Choroid plexus epithelial cell (primary cell): ENCODE data around the gene SLC25A44.

Experiments used
- DNase-seq: peaks from one replicate; pipeline ENCODE4 v3.0.0-alpha.2; 2010; ENCODE audit warnings: low read depth
- H3K4me3 ChIP-seq: 2 replicates; pipeline ENCODE4 v1.5.1; 2011; ENCODE audit warnings: low read depth, mild to moderate bottlenecking, control low read depth, low read length, moderate library complexity
- TF ChIP-seq, protein P1 (sequence below): conservative IDR thresholded peaks from 2 replicates; pipeline ENCODE4 v1.5.1; 2011; ENCODE audit warnings: low read depth, mild to moderate bottlenecking, control low read depth, inconsistent platforms, low read length, moderate library complexity

The SLC25A44 gene

DNA sequence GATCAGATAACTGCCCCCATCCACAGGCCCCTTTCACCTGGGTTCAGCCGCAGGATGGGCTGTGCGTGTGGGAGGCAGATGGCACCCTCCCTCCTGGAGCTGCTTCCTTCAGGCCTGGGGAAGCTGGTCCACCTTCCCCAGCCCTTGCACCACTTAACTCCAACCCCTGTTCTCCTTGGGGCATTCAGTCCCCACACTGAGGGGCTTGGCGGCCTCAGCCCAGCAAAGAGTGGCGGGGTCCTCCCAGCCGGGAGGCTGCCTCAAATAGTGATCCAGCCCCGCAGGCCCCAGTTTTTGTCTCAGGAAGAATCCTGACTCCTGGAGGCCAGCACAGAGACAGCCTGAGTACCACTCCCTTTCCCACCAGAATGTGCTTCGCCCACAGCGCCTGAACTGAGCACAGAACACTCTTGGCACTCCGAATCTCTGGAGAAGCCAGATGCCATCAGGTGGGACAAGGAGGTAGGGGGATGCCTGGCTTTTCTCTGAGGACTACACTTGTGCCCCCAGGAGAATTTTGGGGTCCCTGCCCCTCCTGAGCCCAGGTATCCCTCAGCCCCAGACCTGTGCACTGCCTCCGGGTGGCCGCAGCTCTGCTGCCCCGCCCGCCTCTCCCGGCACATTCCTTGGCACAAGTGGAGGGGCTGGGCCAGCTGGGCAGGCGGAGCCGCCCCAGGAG is 53.0 kb downstream of the SLC25A44 start:
- no peak overlapping the region for H3K4me3 ChIP-seq
- TF ChIP-seq, protein P1, sequence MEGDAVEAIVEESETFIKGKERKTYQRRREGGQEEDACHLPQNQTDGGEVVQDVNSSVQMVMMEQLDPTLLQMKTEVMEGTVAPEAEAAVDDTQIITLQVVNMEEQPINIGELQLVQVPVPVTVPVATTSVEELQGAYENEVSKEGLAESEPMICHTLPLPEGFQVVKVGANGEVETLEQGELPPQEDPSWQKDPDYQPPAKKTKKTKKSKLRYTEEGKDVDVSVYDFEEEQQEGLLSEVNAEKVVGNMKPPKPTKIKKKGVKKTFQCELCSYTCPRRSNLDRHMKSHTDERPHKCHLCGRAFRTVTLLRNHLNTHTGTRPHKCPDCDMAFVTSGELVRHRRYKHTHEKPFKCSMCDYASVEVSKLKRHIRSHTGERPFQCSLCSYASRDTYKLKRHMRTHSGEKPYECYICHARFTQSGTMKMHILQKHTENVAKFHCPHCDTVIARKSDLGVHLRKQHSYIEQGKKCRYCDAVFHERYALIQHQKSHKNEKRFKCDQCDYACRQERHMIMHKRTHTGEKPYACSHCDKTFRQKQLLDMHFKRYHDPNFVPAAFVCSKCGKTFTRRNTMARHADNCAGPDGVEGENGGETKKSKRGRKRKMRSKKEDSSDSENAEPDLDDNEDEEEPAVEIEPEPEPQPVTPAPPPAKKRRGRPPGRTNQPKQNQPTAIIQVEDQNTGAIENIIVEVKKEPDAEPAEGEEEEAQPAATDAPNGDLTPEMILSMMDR: no peak
- DNase-seq: no peak

DNA sequence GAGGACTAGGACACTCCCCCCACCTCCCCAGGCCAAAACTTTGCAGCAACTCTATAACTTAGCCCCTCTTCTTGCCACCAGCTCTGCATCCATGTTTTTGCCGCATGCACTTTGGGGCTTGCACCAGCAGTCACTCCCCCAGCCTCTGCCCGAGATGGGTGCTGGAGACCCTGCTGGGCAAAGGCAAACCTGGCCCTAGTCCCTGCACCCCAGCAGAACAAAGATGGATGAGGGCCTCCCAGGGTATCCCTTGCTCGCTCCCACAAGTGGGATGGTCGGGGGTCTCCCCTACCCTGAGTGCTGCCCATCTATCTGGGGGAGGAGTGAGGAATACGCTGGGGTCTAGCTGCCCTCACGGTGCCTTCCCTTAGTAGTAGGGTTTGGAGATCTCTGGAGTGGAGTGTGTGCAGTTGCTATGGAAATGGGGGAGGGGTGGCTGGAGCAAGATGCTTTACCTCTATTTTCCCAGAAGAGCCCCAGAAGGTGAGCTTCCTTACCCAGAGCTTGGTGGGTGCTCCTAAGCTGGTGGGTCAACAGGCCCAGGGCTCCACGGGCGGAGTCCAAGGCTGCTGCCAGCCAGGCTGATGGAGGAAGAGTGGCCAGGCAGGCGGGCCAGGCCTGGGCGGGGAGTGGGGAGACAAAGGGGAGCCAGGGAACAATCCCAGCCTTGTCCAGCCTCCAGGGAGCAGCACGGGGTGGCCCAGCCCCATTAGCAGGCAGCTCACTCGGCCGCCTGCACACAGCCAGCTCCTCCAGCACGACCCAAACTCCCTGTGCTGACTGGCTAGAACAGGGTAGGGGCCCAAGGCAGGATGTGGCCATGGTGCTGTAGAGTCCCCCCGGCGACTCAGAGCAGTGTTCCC is 53.8 kb downstream of the SLC25A44 start, which contains the start of gene PAQR6:
Gene PAQR6, minus strand, starts transcription at position 597 of the 863 bp plus-strand sequence. CDS start 1,325 bp downstream, outside the sequence.
- H3K4me3 ChIP-seq: no peak within 1 kb of the TSS
- no peak for DNase-seq
- TF ChIP-seq, protein P1: no peak

DNA sequence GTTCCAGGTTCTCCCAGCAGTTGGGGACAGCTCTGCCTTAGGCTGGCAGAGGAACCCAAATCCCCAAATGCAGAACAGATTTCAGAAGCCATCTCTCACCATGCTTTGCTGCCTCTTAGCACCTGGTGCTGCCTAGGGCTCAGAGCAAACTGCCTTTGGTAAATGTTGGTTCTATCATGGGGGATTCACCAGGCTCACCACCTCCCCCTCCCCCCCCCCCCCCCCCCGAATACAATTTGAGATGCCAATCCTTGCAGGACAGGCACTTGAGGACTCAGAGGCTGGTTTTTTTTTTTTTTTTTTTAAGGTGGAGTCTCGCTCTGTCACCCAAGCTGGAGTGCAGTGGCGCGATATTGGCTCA is 54.4 kb downstream of the SLC25A44 start:
- TF ChIP-seq, protein P1: no peak
- no peak for DNase-seq
- no peak overlapping the region for H3K4me3 ChIP-seq

DNA sequence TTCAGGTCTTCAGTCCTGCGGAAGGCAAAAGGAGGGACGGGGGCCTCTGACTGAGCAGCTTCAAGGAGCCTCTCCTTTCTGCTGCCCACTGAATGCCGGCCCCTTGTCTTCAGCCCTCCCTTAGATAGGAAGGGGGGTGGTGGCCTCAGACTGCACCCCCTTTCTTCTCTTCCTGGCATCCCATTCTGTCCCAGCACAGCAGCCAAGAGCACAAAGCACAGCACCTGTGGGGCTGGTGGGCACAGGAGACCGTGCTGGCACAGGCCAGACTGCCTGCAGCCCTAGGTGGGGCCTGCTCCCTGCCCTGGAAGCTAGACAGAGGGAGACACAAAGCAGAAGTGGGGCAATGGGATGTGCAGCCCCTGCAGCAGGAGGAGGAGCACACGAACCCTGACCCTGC is 55.7 kb downstream of the SLC25A44 start:
- TF ChIP-seq, protein P1: no peak
- no peak for DNase-seq
- H3K4me3 ChIP-seq: no peak overlapping the region

DNA sequence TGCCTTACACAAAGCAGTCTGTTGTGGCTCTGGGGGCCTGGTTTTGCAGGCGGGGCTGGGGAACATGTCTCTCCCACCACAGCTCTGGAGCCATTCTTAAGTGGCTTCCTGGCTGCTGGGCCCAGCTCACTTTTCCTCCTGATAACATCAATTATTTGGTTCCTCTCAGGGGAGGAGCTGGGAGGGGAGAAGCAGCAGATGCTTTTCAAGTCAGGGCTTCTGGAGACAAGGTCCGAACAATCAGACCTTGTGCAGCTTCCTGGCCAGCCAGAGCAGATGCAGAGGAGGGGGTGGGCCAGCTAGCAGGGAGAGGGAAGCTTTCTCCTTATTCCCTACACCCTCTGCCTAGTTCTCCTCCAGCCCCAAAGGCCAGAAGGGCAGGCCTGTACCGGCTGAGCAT is 57.6 kb downstream of the SLC25A44 start:
- TF ChIP-seq, protein P1: no peak

DNA sequence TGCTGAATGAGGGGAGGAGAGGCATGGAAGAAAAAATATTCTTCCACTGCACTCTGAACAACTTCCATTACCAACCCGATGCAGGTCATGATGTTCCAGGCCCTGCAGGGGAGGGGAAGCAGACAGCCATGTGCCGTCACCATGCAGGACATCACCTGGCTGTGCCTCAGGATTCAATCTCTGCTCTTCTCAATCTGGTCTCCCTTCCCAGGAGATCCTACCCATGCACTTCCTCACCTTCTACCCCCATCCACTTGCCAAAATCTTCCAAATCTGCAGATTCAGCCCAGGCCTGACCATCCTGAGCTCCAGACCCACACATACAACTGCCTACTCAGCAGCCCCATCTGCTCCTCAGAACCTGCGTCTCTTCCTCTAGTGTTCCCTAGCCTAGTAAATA is 59.7 kb downstream of the SLC25A44 start:
- TF ChIP-seq, protein P1: no peak
- H3K4me3 ChIP-seq: no peak overlapping the region
- DNase-seq: no peak

More for the DNA sequence above, 57.6 kb downstream of the SLC25A44 start:
- DNase-seq: no peak
- no peak overlapping the region for H3K4me3 ChIP-seq
